Activated CD4-positive, alpha-beta T cell treated with anti-CD3 and anti-CD28 coated beads, Interleukin-2, amount 50 U/mL, for 16 hours (primary cell): ENCODE data around the gene ZNF287.
"Not testable (repeated sequence)": the region's sequence is repeated elsewhere in the genome, so short reads cannot be mapped to it uniquely, and the experiment has no call there.

Experiments
- DNase-seq: peaks from one replicate; pipeline ENCODE4 v3.0.0-alpha.2; 2020

The ZNF287 gene

DNA sequence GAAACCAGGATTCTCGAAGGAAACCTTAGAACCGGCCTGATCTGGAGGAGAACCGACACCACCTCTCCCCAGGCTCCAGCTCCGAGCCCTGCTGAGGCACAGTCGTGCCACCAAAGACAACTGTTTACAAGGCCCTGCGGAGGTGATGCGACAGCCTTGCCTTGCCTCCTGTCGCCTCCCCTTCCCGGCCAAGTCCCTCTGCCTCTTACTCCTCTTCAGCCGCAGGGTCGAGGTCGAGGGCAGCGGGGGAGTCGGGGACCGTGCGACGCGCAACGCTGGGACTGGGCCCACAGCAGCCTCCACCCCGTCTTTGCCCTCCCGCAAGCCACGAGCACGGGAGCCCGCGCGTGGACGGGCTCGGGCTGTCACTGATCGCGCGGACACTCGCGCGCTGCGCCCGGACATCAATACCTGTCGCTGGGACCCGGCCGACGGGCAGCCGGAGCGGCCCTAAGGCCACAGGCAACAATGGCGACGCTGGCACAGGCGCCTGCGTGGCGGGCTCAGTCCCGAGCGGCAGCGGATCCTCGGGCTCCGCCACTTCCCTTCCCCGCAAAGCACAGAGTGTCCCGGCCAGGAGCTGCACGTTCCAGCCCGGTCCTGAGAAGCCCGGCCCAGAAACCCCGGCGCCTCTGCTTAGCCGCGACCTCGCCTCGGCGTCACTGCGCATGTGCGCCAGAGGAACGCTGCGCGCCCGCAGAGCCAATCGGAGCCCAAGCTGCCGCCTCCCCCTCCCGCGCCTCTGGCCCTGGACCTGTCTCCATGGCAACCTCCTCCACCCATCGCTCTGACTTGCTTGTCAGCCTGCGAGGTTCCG is at the start of gene ZNF287:
Gene ZNF287 (minus strand): TSS at position 664 of the 817 bp plus-strand sequence. CDS start 1,473 bp downstream, outside the sequence.
- peak; percentile 93 for DNase-seq

DNA sequence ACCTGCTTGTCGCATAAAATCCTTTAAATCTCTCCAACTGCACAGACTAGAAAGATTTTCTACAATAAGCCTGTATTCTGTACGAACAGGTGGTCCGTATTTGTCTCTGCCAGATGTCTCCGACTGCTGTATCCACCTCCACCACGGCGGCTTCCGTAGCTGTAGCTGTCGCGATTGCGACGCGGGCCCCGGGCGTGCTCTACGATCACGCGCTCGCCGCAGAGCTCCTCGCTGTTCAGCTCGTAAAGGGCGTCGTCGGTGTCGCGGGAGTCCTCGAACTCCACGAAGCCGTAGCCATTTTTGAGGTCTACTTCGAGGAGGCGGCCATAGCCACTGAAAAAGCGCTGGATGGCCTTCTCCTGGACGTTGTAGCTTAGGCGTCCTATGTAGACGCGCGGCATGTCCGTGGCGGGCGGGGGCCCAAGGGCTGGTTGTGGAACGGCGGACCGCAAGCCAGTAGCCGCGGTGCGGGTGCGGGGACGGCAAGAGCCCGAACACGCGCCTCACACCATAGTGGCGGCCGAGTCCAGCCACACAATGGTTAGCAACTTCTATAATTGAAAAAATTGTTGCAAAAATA is 48.6 kb upstream of the ZNF287 start:
- DNase-seq: no peak

DNA sequence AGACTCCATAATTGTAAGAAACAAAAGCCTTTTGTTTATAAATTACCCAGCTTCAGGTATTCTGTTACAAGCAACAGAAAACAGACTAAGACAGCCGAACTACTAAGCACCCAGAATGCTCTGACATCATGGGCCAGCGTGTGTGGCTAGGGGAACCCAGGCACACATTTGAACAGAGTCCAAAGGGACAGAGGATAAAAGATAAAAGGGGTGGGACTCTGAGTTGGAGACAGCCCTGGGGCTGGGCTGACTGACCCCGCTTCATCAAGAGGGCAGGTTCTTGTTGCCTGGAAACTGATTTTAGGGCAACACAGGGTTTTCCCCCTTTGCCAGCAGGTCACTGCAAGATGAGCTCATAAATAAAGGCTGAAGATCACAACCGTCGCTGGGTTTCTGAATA is 30.5 kb upstream of the ZNF287 start:
- DNase-seq: no peak

GRCh38 chr17:16593356-16594102 is 24.5 kb upstream of the ZNF287 start:
- no peak for DNase-seq

DNA sequence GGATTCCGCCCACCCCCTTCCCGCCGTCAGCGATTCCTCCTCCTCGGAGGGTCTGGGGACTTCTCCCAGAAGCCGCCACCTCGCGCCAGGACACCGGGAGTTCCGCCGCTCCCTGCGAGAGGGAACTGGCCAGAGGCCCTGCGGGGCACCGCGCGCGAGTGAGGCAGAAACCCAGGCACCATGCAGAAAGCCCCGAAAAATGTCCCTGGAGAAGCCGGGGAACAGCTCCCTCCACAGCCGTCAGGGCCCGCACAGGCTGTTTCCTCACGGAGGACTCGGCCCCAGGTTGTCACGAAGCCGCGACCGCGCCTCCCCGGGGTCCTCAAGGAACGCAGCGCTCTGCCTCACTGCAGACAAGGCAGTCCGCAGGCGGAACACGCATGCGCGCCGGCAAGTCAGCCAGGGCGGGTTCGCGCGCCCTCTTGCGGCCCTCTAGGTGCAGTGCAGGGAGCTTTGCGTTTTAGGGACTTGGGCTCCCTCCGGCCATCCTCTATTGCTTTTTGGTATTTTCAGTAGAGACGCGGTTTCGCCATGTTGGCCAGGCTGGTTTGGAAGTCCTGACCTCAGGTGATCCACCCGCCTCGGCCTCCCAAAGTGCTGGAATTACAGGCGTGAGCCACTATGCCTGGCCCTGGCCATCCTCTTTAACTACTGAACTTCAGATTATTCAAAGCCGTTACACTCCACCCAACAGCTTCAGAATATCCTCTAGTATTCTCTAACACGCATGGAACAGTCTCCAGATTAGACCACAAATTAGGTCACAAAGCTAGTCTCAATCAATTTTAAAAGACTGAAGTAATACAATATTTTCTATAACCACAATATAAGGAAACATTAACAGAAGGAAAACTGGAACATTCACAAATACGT is 20.3 kb upstream of the ZNF287 start:
- peak; percentile 92 for DNase-seq

GRCh38 chr17:16585796-16586195 is 16.8 kb upstream of the ZNF287 start:
- DNase-seq: no peak

DNA sequence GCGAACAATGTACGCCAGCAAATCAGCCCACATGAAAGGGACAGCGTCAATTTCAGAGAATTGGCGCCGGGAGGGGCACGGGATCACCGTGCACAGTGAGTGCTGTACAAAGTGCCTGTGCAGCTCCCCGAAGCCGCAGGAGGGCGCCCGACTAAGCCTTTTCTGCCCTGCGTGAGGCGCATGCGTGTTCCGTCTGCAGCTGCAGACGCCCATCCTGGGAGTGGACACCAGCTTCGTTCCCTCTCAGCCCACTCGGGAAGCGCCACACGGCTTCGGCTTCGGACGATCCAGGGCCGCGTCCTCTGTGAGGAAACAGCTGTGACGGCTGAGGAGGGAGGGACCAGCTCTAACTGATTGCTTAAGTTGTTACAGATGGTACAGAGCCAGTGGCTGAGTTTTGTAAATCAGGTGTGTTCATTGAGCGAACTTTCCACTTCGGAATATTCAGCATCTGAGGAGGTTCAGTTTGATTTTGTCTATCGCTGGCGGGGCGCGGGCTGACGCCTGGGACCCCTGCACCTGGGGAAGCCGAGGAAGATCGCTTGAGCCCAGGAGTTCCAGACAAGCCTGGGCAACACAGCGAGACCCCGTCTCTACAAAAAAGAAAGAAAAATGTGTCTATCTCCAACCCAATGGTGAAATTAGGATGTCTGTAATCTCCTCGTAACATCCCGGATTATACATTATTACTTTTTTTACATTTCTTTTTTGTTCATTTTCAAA is 15.4 kb upstream of the ZNF287 start:
- DNase-seq: peak; percentile 83

GRCh38 chr17:16583781-16584180 is 14.8 kb upstream of the ZNF287 start:
- no peak for DNase-seq

DNA sequence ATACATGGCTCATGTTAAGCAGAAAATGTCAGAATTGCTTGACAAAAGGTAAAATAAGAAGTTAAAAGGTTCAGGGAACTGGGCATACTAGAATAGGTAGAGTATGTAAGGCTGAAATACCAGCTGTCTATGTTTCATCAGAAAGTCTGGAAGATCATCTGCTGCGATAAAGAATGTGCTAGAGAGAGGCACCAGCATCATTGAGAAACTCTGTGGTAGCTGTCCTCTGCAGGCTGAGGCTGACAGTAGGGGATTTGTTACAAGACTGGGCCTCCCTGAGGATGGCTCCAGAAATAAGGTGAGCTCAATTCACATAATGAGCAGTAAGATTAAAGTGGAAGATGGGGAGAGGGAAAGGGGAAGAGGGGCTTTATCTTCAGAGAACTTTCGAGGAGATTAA is 4.5 kb upstream of the ZNF287 start:
- no peak for DNase-seq

DNA sequence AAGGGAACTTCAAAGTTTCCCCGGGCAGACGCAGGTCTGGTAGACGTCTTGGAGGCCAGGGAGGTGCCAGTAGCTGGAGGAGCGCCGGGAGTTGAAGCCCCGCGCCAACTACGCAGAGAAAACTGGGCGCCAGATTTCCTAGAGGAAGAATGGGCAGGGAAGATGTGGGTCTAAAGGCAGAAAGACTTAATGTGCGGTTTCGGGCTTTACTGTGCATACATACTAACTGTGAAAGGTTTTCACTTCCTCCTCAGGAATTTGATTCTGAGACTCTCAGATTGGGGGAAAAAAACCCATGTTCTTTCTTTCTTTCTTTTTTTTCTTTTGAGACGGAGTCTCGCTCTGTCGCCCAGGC is 331 bp upstream of the ZNF287 start:
- DNase-seq: no peak

GRCh38 chr17:16552637-16553045 is 16.4 kb downstream of the ZNF287 start:
- DNase-seq: no peak

- DNase-seq: no peak
Measured at GRCh38 chr17:16551878-16552636, 16.9 kb downstream of the ZNF287 start.

- no peak for DNase-seq
Measured at GRCh38 chr17:16537130-16537458, 31.9 kb downstream of the ZNF287 start.

- DNase-seq: no peak
Measured at GRCh38 chr17:16534236-16534635, 34.8 kb downstream of the ZNF287 start.

GRCh38 chr17:16529906-16530305 is 39.1 kb downstream of the ZNF287 start:
- DNase-seq: no peak

- no peak for DNase-seq
Measured at GRCh38 chr17:16527298-16527697, 41.7 kb downstream of the ZNF287 start.

DNA sequence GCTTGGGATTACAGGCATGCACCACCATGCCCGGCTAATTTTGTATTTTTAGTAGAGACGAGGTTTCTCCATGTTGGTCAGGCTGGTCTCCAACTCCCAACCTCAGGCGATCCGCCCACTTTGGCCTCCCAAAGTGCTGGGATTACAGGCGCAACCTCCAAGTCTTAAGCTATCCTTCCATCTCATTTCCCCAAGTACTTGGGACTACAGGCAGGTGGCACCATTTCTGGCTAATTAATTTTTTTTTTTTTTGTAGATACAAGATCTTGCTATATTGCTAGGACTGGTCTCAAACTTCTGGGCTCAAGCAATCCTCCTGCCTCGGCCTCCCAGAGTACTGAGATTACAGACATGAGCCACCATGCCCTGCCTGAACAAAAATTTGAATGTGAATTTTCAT is 43.4 kb downstream of the ZNF287 start:
- not testable (repeated sequence) for DNase-seq

GRCh38 chr17:16521070-16521727 is 47.8 kb downstream of the ZNF287 start:
- DNase-seq: peak; percentile 75

DNA sequence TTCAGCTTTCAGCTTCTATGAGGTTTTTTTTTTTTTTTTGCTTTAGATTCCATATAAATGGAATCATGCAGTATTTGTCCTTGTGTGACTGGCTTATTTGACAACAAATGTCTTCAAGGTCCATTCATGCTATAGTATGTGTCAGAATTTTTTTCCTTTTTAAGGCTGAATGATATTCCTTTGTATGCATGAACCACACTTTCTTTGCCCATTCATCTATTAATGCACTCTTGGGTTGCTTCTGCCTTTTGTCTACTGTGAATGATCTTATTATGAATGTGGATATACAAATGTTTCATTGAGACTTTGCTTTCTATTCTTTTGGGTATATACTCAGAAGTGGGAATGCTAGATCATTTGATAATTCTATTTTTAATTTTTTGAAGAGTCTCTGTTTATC is 50.0 kb downstream of the ZNF287 start:
- no peak for DNase-seq

- DNase-seq: no peak
Measured at GRCh38 chr17:16517477-16517876, 51.5 kb downstream of the ZNF287 start.

DNA sequence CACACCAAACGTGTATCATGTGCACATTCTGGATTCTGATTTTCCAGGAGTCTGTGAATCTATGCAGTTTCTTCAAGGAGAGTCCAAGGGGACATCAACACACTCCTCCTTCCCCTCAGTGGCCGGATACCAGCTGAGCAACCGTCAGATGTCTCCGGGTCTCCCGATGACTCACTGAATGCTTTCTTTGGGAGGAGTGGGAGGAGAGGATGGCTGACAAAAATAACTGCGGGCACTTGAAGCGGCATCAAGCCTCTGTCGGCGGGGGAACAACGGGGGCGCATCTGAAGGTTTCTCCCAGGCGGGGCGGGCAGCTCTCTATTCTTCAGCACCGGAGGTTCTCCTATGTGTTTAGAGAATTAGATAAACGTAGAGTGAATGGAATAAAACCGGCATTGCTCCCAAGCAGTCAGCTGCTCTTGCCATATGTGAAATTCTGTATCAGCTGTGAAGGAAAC is 52.4 kb downstream of the ZNF287 start:
- no peak for DNase-seq
